Esophagus muscularis mucosa (tissue), 3 donors: ENCODE results near the gene C2orf42.

Source experiments
- POLR2A ChIP-seq: fragments of 450-650 bp; IDR thresholded peaks from one replicate; pipeline ENCODE4 v1.6.1; 2017; ENCODE audit warnings: antibody characterized with exemption, moderate library complexity, mild to moderate bottlenecking, low read depth
- TF ChIP-seq, protein P1 (sequence below), 3 experiments: fragments of 200-600 bp in 2 of 3; fragments of 450-650 bp in 1 of 3; sonication (generic) in 2 of 3; IDR thresholded peaks; one replicate each; pipeline ENCODE4 v1.5.1; 2017 to 2019; ENCODE audit warnings: antibody characterized with exemption in 3 of 3, mild to moderate bottlenecking in 2 of 3, moderate library complexity in 1 of 3

DNA sequence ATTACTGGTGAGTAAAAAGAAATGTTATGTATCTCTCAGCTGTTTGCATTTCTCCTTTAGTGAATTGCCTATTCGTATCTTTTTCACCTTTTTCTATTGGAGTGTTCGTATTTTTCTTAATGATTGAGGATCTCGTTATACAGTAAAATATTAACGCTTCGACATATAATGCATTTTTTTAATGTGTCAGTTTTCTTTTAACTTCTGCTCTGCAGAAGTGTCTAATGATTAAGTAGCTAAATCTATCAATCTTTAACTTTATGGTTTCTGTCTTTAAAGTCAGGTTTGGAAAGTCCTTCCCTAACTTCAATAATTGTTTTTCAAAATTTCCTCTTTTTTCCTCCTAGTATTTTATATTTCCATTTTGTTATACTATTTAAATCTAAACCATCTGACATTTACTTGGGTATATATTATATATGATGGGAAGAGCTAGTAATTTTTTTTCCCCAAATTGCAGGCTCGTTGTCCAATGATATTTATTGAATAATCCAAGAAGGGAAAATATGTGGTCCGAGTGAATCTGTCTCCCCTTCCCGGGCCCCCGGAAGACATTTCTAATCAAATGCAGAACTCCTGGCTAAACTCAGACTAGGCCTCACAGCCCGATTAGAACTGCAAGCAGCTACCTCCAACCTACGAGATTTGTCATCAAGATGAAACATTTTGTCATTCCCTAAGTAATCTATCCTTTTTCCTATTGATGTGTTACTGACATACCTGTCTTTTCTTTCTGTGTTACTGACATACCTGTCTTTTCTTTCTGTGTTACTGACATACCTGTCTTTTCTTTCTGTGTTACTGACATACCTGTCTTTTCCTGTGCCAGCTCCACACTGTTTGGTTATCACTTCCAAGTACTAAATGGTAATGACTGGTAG is 86.3 kb downstream of the C2orf42 start:
- TF ChIP-seq, protein P1, sequence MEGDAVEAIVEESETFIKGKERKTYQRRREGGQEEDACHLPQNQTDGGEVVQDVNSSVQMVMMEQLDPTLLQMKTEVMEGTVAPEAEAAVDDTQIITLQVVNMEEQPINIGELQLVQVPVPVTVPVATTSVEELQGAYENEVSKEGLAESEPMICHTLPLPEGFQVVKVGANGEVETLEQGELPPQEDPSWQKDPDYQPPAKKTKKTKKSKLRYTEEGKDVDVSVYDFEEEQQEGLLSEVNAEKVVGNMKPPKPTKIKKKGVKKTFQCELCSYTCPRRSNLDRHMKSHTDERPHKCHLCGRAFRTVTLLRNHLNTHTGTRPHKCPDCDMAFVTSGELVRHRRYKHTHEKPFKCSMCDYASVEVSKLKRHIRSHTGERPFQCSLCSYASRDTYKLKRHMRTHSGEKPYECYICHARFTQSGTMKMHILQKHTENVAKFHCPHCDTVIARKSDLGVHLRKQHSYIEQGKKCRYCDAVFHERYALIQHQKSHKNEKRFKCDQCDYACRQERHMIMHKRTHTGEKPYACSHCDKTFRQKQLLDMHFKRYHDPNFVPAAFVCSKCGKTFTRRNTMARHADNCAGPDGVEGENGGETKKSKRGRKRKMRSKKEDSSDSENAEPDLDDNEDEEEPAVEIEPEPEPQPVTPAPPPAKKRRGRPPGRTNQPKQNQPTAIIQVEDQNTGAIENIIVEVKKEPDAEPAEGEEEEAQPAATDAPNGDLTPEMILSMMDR (IDR thresholded peaks at IDR 0.05) = no peak
- TF ChIP-seq POLR2A = no peak
